H4 (cell line): Measurements from ENCODE around the gene CACNB2. TPM values are rescaled to one million over a fixed set of nuclear protein-coding genes. Genes with fewer than 3 reads are reported as not detected.

ENCODE experiments used
- DNase-seq: peaks from one replicate; pipeline ENCODE4 v3.0.0-alpha.2; 2015; ENCODE audit warnings: low spot score
- total RNA-seq: library from RNA; depleted of rRNA; stranded (reverse); fragments of >200 nt; shearing (Covaris generic); gene quantifications from 2 replicates; pipeline ENCODE4 v1.2.3, GENCODE V29; 2014

Gene CACNB2
- total RNA-seq, 1 experiment from 2014 or later, result 1.2 TPM

DNA sequence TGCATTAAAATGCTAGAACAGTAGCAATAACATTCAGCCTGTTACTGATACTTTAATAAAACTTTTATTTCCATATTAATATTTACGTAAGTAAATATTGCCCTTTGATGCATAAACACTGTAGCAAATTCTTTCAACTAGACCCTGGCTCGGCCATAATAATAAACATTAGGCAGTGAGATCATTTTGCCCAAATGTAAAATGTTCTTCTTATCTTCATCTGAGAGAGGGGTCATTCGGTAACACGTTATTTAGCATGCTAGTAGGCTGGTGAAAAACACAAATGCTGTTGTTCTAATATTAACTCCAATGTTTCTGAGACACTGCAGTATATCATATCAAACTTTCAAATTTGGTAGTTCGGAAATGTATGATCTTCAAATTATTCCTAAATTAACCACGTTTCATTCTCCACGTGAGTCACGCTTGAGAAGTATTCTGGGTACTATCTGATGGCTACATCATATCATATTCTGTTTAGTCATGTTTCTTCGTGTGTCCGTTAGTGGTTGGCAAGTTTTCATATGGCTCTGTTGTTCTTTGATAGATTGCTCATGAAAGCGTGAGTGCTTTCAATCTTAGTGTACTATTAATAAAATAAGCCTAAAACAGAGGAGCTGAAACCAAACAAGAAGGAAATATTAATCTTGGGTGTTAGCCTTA is 365.4 kb downstream of the CACNB2 start:
- DNase-seq, result no peak

DNA sequence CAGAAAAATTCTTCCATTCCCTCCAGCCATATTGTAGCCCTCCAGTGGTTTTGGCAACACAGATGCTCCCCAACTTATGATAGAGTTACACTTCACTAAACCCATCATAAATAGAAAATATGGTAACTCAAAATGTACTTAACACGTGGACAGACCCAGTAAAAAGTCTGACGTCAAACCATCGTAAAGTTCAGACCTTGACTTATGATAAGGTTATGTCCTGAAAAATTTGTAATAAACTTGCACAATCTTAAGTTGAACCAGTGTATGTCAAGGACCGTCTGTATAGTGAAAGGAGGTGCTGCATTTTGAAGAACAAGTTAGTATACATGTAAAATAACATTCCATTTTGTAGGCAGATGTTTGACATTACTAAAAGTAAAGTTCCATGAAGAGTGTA is 368.4 kb downstream of the CACNB2 start:
- no peak for DNase-seq

DNA sequence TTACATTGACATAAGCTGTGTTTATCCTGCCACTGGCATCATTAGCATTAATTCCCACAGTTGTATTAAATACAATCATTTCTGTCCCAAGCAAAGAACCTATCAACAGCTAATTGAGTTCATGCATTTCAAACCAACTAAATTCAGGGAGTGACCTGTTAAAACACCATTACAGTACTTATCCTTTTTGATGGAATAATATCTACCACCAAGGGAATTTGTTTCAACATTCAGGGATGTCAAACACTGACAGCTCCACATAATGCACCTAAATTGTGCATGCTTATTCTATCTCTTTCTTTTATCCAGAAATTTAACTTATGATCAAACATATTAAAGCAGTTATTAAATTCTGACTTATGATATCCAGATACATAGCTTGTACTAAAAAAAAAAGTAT is 374.3 kb downstream of the CACNB2 start:
- no peak for DNase-seq

DNA sequence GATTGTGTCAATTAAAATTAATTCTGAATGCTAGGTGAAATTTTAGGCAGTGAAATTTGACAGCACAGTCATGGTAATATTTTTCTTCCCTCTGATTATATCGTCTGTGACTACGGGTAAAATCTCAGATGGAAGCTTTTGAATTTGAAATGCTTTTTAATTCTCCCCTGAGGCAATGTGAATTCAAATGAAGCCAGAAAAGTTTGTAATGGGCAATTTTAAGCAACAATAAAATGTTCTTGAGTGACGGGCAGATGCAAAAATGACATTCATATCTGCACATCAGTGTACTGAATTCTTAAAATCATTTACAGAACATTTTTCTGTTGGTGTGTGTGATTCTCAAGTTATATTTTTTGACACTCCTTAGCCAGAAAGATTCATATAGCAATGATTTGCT is 376.6 kb downstream of the CACNB2 start:
- DNase-seq, result no peak

DNA sequence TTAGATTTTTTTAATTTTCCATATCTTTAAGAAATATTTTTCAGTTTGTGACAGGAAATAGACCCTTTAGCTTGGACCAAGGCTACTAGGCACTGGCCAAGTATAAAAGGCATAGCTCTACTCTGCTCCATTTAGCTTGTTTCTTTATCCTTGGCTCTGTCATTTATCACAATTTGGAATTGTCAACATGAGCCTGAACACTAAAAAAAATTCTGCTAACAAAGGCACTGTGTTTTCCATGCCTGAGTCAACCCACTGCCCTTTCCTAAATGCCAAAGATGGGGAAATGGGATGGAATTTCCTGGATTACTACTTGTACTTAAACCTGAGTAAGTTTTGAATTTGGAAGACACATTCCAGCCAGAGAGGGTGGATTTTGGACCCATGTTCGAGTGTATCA is 382.8 kb downstream of the CACNB2 start:
- DNase-seq, result no peak

DNA sequence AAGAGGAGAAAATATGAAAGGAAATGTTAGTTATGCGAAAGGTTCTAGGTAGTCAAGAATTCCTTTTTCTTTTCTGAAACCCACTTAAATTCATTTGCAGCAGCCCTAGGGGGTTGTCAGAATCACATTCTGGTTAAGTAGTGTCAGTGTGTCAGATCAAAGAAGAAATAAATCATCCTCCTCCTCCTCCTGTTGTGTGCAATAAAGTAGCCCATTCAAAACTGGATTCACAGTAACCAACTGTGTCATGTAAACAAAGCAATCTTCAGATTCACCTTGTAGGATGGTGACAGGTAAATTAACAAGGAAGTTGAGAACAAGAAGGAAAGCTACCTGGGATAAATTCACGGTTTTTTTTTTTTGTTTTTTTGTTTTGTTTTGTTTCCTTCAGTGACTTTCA is 383.6 kb downstream of the CACNB2 start:
- DNase-seq, result no peak

DNA sequence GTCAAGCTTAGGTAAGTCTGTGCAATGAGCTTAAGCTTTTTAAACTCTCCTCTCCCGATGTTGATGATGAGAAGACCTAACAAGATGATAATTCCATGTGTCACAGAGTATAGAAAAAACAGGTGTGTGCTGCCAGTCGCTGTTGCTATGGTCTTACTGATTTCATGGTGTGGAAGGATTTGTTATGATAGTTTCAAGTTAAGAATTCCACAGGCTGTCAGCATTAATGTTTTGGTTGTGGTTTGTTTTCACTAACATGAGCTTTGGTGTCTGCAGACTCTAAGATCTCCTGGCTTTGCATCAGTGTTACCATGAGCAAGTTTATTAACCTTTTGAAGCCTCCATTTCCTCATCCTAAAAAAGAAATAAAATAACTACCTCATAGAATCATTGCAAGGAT is 387.5 kb downstream of the CACNB2 start:
- DNase-seq, result no peak

DNA sequence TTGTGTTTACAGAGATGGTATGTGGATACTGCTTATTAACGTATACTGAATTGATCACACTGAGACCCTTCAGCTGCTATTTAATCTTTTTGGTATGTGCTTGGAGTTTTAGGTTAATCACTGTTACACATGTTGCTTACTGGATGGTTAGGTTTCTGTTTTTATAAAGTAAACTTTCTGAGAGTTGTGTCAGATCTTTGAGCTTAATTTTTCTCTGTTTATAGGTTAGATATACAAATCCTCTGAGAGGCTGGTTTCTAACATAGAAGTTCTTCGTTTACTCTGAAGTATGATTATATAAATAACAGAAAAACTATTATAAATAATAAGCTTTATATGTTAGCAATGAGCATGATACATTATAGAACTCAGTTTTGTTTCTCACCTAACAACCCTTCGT is 388.1 kb downstream of the CACNB2 start:
- no peak for DNase-seq

DNA sequence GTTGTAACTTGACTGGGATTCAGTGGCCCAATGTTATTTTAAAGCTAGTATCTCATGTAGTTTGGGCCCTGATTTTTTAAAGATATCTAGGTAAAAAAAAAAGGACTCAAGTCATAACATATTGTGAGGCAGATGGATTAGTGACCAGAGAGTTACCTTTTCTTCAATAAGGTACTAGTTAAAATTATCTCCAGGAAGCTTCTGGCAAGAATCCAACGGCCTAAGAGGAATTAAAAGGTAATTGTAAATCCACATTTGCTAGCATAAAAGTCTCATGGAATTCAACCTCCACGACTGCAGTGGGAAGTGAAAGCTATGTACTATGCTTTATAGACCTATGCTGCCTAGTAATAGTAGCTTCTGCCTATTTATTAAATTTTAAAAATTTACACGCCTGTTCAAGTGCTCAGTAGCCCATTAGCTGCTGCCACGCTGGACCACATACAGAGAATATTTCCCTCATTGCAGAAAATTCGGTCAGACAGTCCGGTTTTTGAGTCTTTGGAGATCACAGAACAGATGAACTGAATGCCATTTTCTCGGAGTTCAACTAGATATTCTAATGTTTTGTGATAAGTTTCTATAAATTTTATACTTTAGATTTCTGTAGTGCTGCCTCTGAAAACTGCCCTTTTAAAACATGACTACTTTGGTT is 392.8 kb downstream of the CACNB2 start:
- no peak for DNase-seq

DNA sequence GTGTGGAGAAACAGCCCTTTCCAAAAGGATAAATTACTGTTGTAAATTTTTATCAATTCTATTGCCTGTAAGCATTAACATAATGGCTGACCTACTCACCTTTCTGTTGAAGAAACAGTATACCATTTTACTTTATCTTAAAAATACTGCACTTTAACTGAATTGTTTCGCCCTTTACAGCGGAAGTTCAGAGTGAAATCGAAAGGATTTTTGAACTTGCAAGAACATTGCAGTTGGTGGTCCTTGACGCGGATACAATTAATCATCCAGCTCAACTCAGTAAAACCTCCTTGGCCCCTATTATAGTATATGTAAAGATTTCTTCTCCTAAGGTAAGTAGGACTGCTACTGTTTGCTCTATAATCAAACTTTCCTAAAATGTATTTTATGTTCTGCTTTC is 393.7 kb downstream of the CACNB2 start:
- DNase-seq, result no peak

DNA sequence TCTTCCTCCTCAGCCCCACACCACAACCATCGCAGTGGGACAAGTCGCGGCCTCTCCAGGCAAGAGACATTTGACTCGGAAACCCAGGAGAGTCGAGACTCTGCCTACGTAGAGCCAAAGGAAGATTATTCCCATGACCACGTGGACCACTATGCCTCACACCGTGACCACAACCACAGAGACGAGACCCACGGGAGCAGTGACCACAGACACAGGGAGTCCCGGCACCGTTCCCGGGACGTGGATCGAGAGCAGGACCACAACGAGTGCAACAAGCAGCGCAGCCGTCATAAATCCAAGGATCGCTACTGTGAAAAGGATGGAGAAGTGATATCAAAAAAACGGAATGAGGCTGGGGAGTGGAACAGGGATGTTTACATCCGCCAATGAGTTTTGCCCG is 399.1 kb downstream of the CACNB2 start:
- DNase-seq, result no peak

DNA sequence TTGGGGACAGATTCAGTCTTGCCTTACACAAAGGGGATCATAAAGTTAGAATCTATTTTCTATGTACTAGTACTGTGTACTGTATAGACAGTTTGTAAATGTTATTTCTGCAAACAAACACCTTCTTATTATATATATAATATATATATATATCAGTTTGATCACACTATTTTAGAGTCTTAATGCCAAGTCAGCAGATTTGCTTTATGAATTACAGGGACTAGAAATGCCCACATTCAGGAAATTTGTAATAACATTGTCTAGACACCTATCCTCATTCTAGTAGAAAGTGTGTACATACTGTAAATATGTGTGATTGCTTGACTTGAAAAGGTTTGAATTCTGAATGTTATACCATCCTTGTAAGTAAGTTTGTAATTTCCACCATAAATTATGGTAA is 400.0 kb downstream of the CACNB2 start:
- DNase-seq, result no peak

DNA sequence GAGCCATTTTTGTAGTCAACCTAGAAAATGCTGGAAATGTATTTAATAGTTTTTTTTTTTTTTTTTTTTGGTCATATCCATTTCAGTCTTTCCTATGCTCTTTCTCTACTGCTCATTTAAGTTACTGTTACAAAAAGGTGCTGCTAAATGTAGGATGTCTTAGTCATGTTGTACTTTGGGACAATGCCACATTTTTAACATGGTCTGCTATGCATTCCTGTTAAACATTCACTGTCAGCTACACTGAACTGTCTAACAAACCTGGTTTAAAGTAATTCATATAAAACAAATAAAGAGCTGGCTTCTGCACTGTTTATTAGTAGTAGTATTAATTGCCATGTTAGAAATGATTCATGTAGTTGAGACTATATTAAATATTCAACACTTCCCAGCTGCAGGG is 402.6 kb downstream of the CACNB2 start:
- DNase-seq, result no peak

DNA sequence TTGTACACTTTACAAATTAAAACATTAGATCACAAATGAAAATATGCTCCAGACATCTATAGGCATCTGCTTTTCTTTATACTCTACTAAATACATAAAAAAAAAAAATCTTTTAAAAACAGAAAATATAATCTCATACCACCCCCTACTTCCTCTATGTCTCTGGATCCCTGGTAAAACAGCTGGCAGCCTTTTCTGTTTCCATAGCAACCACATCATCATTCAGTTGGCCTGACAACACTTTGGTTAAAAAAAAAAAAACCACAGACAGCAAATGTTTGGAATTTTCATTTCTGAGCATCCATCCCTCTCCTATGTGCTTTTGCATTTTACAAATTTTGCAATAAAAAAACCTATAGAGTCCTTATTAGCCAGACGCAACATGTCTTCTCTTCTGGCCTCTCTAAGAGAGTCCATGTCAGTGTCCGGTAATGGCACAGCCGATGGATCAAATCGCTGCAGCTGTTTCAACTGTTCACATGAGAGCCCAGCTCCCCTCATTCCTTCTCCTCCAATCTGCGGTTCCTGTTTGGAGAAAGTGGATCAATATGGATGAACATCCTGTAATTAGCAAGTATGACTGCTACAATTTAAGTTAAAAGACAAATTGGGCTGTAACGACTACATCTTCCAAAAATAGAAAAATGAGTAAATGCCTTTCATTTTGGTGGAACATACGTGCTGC is 405.5 kb downstream of the CACNB2 start:
- DNase-seq, result no peak

DNA sequence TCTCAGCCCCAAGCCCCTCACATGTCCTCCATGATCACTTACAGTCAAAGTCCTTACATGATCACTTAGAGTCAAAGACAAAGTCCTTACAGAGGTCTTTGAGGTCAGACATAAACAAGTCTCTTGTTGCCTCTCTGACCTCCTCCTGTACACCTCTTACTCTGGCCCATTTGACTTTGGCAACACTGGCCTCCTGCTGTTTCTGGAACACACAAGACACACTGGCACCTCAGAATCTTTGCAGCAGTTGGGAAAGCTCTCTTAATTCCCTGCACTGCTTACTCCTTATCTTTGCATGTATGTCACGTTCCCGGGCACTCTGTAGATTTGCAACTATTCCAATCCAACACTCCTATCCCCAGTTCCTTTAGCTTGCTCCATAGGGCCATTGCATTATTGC is 408.9 kb downstream of the CACNB2 start:
- DNase-seq, result no peak

DNA sequence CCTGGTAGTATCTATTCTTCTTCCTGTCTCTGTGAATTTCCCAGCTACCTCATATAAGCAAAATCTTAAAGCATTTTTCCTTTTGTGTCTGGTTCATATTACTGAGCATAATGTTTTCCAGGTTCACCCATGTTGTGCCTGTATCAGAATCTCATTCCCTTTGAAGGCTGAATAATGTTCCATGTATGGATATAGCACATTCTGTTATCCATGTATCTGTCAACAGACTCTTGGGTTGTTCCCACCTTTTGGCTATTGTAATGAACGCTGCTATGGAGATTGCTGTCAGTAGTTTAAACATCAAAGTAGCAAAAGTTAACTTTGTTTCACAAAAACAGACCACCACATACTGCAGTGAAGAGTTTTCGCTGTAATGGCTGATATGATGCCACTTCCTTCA is 411.2 kb downstream of the CACNB2 start:
- DNase-seq, result no peak

DNA sequence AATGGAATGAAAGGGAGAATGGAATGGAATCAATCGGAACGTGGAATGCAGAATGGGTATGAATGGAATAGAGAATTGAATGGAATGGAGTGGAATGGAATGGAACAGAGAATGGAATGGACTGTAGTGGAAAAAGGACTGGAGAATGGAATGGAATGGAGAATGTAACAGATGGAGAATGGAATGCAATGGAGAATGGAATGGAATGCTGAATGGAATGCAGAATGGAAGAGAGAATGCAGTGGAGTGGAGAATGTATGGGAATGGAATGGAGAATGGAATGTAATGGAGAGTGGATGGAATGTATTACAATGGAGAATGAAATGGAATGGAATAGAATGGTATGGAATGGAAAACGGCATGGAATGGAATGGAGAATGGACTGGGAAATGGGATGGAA is 414.3 kb downstream of the CACNB2 start:
- no peak for DNase-seq

DNA sequence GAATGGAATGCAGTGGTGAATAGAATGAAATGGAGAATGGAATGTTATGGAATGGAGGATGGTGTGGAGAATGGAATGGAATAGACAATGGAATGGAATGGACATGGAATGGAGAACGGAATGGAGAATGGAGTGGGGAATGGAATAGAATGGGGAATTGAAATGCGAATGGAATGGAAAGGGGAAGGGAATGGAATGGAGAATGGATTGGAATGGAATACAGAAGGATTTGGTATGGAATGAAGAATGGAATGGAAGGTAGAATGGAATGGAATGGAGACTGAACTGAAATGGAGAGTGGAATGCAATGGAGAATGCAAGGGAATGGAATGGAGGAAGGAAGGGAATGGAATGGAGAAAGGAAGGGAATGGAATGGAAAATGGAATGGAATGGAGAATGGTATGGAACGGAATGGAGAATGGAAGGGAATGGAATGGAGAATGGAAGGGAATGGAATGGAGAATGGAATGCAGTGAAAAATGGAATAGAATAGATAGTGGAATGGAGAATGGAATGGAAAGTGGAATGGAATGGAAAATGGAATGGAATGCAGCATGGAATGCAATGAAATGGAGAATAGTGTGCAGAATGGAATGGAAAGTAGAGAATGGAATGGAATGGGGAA is 416.4 kb downstream of the CACNB2 start:
- DNase-seq, result no peak

DNA sequence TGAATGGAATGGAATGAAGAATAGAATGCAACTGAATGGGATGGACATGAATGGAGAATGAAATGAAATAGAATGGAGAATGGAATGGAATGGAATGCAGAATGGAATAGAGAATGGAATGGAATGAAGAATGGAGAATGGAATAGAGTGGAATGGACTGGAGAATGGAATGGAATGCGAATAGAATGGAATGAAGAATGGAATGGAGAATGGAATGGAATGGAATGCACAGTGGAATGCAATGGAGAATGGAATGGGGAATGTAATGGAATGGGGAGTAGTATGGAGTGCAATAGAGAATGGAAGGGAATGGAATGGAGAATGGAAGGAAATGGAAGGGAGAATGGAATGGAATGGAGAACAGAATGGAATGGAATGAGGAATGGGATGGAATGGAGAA is 417.7 kb downstream of the CACNB2 start:
- no peak for DNase-seq

DNA sequence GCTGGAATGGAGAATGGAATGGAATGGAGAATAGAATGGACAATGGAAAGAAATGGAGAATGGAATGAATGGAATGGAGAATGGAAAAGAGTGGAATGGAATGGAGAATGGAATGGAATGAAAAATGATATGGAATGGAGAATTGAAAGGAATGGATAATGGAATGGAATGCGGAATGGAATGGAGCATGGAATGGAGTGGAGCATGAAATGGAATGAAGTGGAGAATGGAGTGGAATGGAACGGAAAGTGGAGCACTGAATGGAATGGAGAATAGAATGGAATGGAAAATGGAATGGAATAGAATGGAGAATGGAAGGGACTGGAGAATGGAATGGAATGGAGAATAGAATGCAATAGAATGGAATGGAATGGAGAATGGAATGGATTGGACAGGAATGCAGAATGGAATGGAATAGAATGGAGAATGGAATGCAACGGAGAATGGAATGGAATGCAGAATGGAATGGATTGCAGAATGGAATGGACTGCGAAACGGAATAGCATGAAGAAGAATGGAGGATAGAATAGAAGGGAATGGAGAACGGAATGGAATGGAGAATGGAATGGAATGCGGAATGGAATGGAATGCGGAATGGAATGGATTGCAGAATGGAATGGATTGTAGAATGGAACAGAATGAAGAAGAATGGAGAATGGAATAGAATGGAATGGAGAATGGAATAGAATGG is 421.8 kb downstream of the CACNB2 start:
- no peak for DNase-seq

DNA sequence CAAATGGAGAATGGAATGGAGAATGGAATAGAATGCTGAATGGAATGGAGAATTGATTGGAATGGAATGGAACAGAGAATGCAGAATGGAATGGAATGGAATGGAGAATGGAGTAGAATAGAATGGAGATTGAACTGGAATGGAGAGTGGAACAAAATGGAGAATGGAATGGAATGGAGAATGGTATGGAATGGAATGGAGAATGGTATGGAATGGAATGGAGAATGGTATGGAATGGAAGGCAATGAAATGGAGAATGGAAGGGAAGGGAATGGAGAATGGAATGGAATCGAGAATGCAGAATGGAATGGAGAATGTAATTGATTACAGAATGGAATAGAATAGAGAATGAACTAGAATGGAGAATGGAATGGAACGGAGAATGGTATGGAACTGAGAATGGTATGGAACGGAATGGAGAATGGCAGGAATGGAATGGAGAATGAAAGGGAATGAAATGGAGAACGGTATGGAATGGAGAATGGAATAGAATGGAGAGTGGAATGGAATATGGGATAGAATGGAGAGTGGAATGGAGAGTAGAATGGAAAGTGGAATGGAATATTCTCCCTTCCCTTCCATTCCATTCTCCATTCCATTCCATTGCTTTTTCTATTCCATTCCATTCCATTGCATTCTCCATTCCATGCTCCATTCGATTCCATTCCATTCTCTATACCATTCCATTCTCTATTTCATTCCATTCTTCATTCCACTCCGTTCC is 422.9 kb downstream of the CACNB2 start:
- no peak for DNase-seq

DNA sequence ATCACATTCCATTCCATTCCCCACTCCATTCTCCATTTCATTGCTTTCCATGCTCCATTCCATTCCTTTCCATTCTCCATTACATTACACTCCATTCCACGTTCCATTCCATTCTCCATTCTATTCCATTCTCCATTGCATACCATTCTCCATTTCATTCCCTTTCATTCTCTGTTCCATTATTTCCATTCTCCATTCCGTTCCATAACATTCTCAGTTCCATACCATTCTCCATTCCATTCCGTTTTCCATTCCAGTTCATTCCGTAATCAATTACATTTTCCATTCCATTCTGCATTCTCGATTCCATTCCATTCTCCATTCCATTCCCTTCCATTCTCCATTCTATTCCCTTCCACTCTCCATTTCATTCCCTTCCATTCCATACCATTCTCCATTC is 424.8 kb downstream of the CACNB2 start:
- no peak for DNase-seq
